BJ (cell line): Measurements from ENCODE around the gene NBEAL1. TPM values are rescaled to one million over a fixed set of nuclear protein-coding genes. Genes with fewer than 3 reads are reported as not detected.
"Not testable (repeated sequence)": the region's sequence is repeated elsewhere in the genome, so short reads cannot be mapped to it uniquely, and the experiment has no call there.

ENCODE experiments used
- CTCF ChIA-PET: fragments of 350-600 bp; formaldehyde crosslinking; extraction: SDS; loops from one replicate; lab custom pipeline; 2021; ENCODE audit warnings: antibody characterized with exemption, inconsistent platforms; lab: Yijun Ruan, JAX
- POLR2A ChIA-PET: fragments of 300-600 bp; sonication (Branson Sonifier 250); formaldehyde crosslinking; extraction: SDS; loops from one replicate; lab custom pipeline; 2021; ENCODE audit warnings: antibody characterized with exemption; lab: Charles Lee
- DNase-seq: peaks from one replicate; pipeline ENCODE4 v3.0.0-alpha.2; 2011; ENCODE audit warnings: low read depth
- H3K27me3 ChIP-seq: 2 replicates; pipeline ENCODE4 v1.6.0; 2011; ENCODE audit warnings: low read length; ENCODE audit not compliant: control insufficient read depth, insufficient read depth
- H3K36me3 ChIP-seq: 2 replicates; pipeline ENCODE4 v1.5.1; 2011; ENCODE audit warnings: low read length; ENCODE audit not compliant: control insufficient read depth, insufficient read depth
- H3K4me3 ChIP-seq: 2 replicates; pipeline ENCODE4 v1.5.1; 2011; ENCODE audit warnings: low read depth, mild to moderate bottlenecking, control low read depth, low read length
- CTCF ChIP-seq: IDR thresholded peaks from 2 replicates; pipeline ENCODE4 v1.5.1; 2011; ENCODE audit warnings: low read depth, mild to moderate bottlenecking, control low read depth, inconsistent platforms, low read length, moderate library complexity; ENCODE audit not compliant: insufficient read depth
- polyA plus RNA-seq: library from polyadenylated mRNA; depleted of rRNA; stranded (reverse); fragments of >200 nt; gene quantifications from 2 replicates; pipeline ENCODE4 v1.2.3, GENCODE V29; 2011

The NBEAL1 gene
- polyA plus RNA-seq, 1 experiment, result 5.9 TPM

DNA sequence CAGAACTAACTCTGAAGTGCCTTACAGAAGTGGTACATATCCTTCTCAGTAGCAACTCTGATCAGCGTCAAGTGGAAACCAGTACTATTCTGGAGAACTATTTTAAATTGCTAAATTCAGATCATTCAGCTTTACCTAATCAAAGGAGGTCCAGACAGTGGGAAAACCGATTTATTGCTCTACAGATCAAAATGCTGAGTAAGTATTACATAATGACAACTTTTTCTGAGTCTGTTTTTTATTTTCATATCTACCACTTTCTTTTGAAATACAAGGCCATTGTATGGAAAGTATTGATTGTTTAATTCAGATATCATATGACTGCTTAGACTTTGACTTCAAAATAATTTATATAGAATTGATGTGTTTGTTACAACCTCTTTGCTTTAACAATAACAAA lies 68.7 kb downstream of the NBEAL1 start:
- H3K36me3 ChIP-seq, result peaks cover 2% of the 10 kb centered on the region; the same call in 1 of the 2 replicates
- H3K27me3 ChIP-seq, result no peaks in the 10 kb centered on the region
- TF ChIP-seq CTCF, result no peak
- ChIA-PET CTCF (interaction anchor here (1.4 kb wide), 1 partner anchor 11 kb away, joined by 5 read pairs; no protein-coding TSS in a partner anchor), POLR2A (no interaction called here)
- no peak for DNase-seq
- no peak overlapping the region for H3K4me3 ChIP-seq

GRCh38 chr2:203086381-203086780 lies 71.7 kb downstream of the NBEAL1 start:
- CTCF ChIA-PET, H3K27me3 ChIP-seq, H3K36me3 ChIP-seq, H3K4me3 ChIP-seq, DNase-seq, POLR2A ChIA-PET: not testable (repeated sequence)

DNA sequence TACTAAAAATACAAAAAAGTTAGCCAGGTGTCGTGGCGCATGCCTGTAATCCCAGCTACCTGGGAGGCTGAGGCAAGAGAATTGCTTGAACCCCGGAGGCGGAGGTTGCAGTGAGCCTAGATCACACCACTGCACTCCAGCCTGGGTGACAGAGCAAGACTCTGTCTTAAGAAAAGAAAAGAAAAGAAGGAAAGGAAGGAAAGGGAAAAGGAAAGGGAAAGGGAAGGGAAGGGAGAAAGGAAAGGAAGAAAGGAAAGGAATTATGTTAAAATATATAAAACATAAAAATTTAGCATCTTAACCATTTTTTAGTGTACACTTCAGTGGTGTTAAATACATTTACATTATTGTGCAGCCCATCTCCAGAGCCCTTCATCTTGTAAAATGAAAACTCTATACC lies 76.0 kb downstream of the NBEAL1 start:
- H3K36me3 ChIP-seq, POLR2A ChIA-PET, DNase-seq, H3K4me3 ChIP-seq, CTCF ChIA-PET, H3K27me3 ChIP-seq: not testable (repeated sequence)

DNA sequence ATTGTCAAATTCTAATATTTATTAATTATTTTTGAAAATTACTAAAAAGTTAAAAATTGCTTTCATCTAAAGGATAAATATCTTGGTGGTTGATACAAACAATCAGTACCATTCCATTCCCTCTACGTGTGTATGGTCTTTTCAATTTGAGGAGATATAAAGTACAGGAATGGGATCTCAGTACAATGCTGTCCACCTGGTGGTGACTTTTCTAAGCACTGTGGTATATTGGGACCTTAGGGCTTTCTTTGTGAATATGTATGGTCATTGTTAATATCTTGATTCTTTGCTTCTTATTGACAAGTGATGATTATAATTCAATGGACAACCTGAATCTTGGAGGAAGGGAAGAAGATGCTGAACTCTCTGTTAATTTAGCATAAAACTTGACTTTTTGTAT lies 83.1 kb downstream of the NBEAL1 start:
- ChIA-PET POLR2A (no interaction called here), CTCF (no interaction called here)
- Histone ChIP-seq H3K4me3 (no peak overlapping the region), H3K27me3 (no peaks in the 10 kb centered on the region), H3K36me3 (no peaks in the 10 kb centered on the region)
- peak; percentile 22; the same call in 1 of the 2 replicates for TF ChIP-seq CTCF
- no peak for DNase-seq

- DNase-seq, CTCF ChIA-PET, H3K36me3 ChIP-seq, H3K27me3 ChIP-seq, H3K4me3 ChIP-seq, POLR2A ChIA-PET: not testable (repeated sequence)
Observed at GRCh38 chr2:203102357-203102756, 87.7 kb downstream of the NBEAL1 start.

- H3K27me3 ChIP-seq, result no peaks in the 10 kb centered on the region
- POLR2A ChIA-PET, result no interaction called here
- H3K4me3 ChIP-seq, result no peak overlapping the region
- DNase-seq, result no peak
- CTCF ChIA-PET, result no interaction called here
- TF ChIP-seq CTCF, result no peak
- H3K36me3 ChIP-seq, result peaks cover 5% of the 10 kb centered on the region
Observed at GRCh38 chr2:203104273-203104672, 89.6 kb downstream of the NBEAL1 start.

DNA sequence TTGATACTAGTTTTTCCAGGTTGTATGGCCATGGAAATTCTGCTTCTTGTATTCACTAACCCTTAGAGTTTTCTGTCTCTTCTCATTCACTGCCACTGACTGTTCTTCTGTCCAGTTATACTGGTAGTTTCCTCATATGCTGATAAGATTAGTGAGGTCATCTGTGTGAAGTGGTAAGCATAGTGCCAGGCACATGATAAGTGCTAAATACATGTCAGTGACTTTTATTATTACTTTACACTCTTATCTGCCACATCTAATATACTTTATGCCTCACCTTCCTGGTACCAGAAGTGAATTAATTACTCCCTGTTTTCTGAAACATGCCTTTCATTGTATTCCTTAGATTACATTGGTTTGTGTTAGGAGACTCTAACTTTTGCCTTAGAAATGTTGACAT lies 91.3 kb downstream of the NBEAL1 start:
- CTCF ChIA-PET, result interaction anchor here (0.7 kb wide), 1 partner anchor 18 kb away, joined by 3 read pairs; no protein-coding TSS in a partner anchor
- H3K36me3 ChIP-seq, result peaks cover 9% of the 10 kb centered on the region
- no peak overlapping the region for H3K4me3 ChIP-seq
- H3K27me3 ChIP-seq, result no peaks in the 10 kb centered on the region
- POLR2A ChIA-PET, result no interaction called here
- TF ChIP-seq CTCF, result no peak
- no peak for DNase-seq

- H3K36me3 ChIP-seq, POLR2A ChIA-PET, H3K4me3 ChIP-seq, H3K27me3 ChIP-seq, DNase-seq, CTCF ChIA-PET: not testable (repeated sequence)
Observed at GRCh38 chr2:203110496-203110895, 95.8 kb downstream of the NBEAL1 start.
